ENCODE results near the gene MEIOSIN. TPM values are rescaled to one million over a fixed set of nuclear protein-coding genes. Genes with fewer than 3 reads are reported as not detected.

MEIOSIN gene
- total RNA-seq = not detected in 2 replicates

GRCh38 chr19:45733160-45733810 lies at the start of gene MEIOSIN:
Gene MEIOSIN (plus strand): TSS chr19:45733439. CDS start chr19:45735377, 1,938 bp downstream.

GRCh38 chr19:45691516-45692186 lies 41.6 kb upstream of the MEIOSIN start, which contains the start of gene SNRPD2:
Gene SNRPD2 (minus strand): TSS chr19:45691953. CDS start chr19:45691888, 65 bp downstream.

GRCh38 chr19:45692187-45693105 lies 40.8 kb upstream of the MEIOSIN start, which contains the start of gene QPCTL:
Gene QPCTL (plus strand): TSS chr19:45692666. CDS start chr19:45692704, 38 bp downstream.

GRCh38 chr19:45730368-45731288 lies 2.6 kb upstream of the MEIOSIN start, which contains the start of gene FBXO46:
Gene FBXO46 (minus strand): TSS chr19:45730896. CDS start chr19:45713495, 17,401 bp downstream.

GRCh38 chr19:45768984-45769782 lies 35.9 kb downstream of the MEIOSIN start, which contains the start of gene SIX5:
Gene SIX5 (minus strand): TSS chr19:45769252. CDS start chr19:45768844, 408 bp downstream.

GRCh38 chr19:45782162-45782691 lies 49.0 kb downstream of the MEIOSIN start, which contains the start of gene DMPK:
Gene DMPK (minus strand): TSS chr19:45782490. CDS start chr19:45782352, 138 bp downstream.

GRCh38 chr19:45792470-45793177 lies 59.4 kb downstream of the MEIOSIN start, which contains the start of gene DMWD:
Gene DMWD (minus strand): TSS chr19:45792845. CDS start chr19:45792756, 89 bp downstream.

Other genes with a start within 250 kb of the MEIOSIN start
- 5.1 and 5.9 TPM in 2 replicates for gene RTN2, start 236.4 kb upstream of the MEIOSIN start, total RNA-seq
- gene PPM1N, start 235.0 kb upstream of the MEIOSIN start, total RNA-seq = 0.90 and 1.4 TPM in 2 replicates
- gene VASP, start 226.0 kb upstream of the MEIOSIN start, total RNA-seq = 131 and 141 TPM in 2 replicates
- gene OPA3, start 148.6 kb upstream of the MEIOSIN start, total RNA-seq = 5.0 and 6.0 TPM in 2 replicates
- 4.2 and 5.0 TPM in 2 replicates for gene GPR4, start 131.2 kb upstream of the MEIOSIN start, total RNA-seq
- gene EML2, start 94.0 kb upstream of the MEIOSIN start, total RNA-seq = 14.8 and 30.6 TPM in 2 replicates
- gene GIPR, start 65.2 kb upstream of the MEIOSIN start, total RNA-seq = 0.09 TPM in 1 of 2 replicates, not detected in the other
- 779 and 865 TPM in 2 replicates for gene SNRPD2, start 41.5 kb upstream of the MEIOSIN start, total RNA-seq
- 7.8 and 9.0 TPM in 2 replicates for gene QPCTL, start 40.8 kb upstream of the MEIOSIN start, total RNA-seq
- 3.6 and 5.1 TPM in 2 replicates for gene FBXO46, start 2.5 kb upstream of the MEIOSIN start, total RNA-seq
- 3.3 and 6.3 TPM in 2 replicates for gene SIX5, start 35.8 kb downstream of the MEIOSIN start, total RNA-seq
- 8.0 and 17.6 TPM in 2 replicates for gene DMPK, start 49.1 kb downstream of the MEIOSIN start, total RNA-seq
- 22.6 and 31.8 TPM in 2 replicates for gene DMWD, start 59.4 kb downstream of the MEIOSIN start, total RNA-seq
- under 0.01 and 0.09 TPM in 2 replicates for gene RSPH6A, start 81.9 kb downstream of the MEIOSIN start, total RNA-seq
- gene SYMPK, start 129.7 kb downstream of the MEIOSIN start, total RNA-seq = 30.4 and 36.5 TPM in 2 replicates
- gene FOXA3, start 130.9 kb downstream of the MEIOSIN start, total RNA-seq = not detected in 2 replicates
- 17.7 and 20.6 TPM in 2 replicates for gene IRF2BP1, start 152.7 kb downstream of the MEIOSIN start, total RNA-seq
- 0.99 and 1.1 TPM in 2 replicates for gene MYPOP, start 169.2 kb downstream of the MEIOSIN start, total RNA-seq
- not detected in 2 replicates for gene NANOS2, start 181.3 kb downstream of the MEIOSIN start, total RNA-seq
- gene NOVA2, start 240.4 kb downstream of the MEIOSIN start, total RNA-seq = 4.7 and 6.0 TPM in 2 replicates

Data from endothelial cell of coronary artery (primary cell).